SKM-1 treated with dmso at 0.1 percent for 144 hours (cell line): ENCODE data around the gene ADD2.

Experiments
- DNase-seq: peaks from one replicate; lab custom pipeline; 2025; ENCODE audit not compliant: unreplicated experiment; lab: John Stamatoyannopoulos, UW

ADD2 gene

DNA sequence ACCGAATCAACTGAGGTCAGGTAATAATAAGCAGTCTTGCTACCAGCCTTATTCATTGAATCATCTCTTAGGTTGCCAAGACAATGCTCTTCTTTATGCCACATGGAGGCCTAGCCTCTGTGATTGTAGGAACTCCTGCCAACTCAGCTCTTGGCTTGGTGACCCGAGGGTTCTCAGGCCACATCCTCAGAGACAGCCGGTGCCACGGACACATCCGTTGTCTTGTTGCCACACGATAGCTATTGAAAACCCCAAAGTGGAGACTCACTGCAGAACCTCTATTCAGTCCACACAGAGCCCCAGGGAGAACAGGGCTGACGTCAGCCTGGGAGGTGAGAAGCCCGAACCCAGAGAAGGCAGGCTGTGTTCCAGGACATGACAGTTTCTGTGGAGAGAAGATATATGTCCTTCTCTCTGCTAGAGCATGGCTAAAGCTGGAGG, 160.9 kb downstream of the ADD2 start:
- no peak for DNase-seq
